HG02981 (cell line): ENCODE measurements around the gene AGBL1.
"Not testable (repeated sequence)": the region's sequence is repeated elsewhere in the genome, so short reads cannot be mapped to it uniquely, and the experiment has no call there.

ENCODE experiments used
- ATAC-seq: cut with Tn5 transposase; IDR thresholded peaks from one replicate; pipeline ENCODE4 v1.9.1; 2021; ENCODE audit warnings: mild to moderate bottlenecking, moderate library complexity; ENCODE audit not compliant: unreplicated experiment

Gene AGBL1

DNA sequence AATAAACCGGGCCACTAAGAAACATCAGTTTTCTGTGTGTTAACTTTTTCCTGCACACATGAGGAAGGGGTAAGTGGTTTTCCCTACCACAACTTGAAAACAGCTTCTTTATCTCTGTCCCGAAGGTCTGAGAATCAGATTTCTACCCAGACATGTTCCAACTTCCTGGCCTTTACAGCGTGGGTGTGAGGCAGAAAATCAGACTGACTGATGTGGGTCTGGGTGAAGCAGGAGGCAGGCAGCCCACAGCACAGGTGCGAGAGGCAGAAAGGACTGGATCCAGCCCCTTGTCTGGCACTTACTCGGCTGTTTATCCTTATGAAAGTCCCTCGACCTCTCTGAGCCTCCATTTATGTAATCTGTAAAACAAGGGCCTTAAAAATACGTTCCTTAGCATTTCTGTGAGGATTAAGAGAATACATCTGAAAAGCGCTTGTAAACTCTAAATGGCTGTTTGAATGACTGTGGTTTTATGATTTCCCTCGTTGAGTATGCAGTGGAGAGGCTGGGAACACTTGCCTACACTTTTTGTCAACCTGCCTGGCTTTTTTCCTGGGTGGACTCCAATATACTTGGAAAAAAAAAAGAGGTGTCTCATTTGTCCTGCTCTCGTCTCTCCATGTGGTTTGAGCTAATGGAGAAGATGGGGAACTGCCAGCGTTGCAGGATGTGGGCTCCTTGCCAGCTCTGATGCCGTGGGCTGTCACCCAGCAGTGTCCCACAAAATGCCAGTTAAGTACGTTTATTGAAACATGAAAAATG lies 3.1 kb downstream of the AGBL1 start:
- no peak for ATAC-seq

DNA sequence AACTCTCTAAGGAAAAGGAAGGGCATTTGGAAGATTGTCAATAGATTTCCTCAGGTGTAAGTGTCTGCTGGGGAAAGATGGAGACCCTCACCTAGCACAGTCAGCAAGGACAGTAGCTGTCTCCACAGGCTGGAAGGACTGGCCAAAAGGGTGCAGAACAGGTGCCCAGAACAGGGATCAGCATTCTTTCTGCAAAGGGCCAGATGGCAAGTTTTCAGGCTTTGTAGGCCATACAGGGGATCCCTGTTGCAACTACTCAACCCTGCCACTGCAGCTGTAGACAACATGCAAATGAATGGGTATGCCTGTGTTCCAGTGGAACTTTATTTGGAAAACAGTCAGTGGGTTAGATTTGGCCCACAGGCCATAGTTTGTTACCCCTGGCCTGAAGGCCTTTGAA lies 8.1 kb downstream of the AGBL1 start:
- ATAC-seq = no peak

DNA sequence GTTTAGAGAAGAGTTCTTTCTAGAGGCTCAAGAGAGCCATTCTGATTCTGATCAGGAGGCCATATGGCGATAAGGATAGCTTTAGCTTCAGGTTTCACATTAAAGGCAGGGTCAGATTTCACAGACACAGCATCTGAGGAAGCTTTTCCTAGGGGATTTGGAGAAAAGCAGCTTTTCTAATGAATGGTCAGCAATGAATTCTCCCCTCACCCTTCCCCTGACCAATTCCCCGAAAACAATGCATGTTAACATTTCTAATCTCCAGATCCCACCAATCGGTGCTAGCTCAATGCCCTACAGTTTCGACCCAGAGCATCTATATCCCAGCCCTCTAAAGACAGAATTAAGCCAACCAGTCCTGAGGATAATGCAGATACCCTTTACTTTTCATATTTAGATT lies 9.8 kb downstream of the AGBL1 start:
- no peak for ATAC-seq

DNA sequence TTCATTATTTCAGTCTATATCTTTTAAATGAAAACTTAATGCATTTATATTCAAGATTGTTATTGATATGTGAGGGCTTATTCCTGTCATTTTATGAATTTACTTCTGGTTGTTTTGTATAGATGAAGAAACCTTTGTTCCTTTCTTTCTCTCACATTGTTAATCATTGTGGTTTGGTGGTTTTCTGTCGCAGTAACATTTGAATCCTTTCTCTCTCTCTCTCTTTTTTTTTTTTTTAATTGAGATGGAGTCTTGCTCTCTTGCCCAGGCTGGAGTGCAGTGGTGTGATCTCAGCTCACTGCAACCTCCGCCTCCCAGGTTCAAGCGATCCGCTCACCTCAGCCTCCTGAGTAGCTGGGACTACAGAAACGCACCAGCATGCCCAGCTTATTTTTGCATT lies 22.1 kb downstream of the AGBL1 start:
- ATAC-seq = no peak

DNA sequence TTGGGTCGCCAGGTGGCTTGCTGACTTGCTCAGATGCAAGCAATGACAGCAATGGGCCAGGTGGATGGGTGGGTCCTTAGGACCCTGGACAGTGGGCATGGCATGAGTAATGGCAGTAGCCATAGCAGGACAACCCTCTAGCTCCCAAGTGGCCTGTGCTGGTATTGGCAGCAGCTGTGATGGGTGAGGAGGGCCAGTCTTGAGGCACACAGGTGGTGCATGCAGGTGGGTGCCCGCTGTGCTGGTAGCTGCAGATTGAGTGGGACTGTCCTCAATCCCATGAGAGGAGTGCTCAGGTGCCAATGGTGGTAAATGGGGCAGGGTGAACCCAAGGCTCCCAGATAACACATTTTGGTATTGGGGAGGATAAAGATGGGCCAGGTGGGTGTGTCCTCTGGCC lies 24.2 kb downstream of the AGBL1 start:
- no peak for ATAC-seq

DNA sequence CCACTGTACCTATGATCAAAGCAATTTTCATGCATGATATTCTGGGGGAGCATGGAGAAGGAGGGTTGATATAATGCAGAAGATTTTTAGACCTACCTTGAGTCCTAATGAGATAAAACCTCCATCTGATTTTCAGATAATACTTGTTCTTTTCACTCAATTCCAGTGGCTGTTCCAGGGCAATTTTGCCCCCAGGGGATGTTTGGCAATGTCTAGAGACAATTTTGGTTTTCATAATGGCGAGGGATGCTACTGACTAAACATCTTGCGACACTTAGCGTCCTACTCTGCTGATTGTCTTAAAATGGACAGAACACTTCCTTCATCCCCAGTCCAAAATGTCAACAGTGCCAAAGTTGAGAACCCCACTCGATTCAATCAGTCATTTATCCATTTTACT lies 26.6 kb downstream of the AGBL1 start:
- ATAC-seq = no peak

DNA sequence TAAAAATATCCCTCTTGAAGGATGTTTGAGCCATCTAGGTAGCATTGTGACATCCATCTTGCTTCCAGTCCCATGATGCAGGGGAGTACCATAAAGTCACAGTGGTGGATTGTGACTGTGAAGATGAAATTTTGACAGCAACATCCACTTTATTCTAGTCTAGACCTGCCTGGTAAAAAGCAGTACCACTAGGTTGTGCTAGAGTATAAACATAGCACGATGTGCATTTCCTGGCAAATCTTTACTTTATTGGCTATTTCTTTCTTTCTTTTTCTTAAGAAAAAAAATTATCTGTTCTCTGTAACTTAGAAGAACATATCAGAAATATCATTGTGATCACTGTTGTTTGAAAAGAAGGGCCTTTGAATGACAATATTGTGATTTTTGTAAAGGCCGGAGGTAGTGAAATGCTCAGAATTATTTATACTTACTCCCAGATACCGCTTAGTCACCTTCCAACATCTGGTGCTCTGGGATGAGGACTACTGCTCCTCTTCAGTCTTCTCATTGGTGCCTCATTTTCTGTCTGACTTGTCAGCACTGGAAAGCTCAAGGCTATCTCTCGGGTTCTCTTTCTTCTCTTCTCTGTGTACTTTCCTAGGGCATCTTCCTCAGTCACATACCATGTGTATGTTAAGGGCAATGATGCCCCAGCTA lies 35.6 kb downstream of the AGBL1 start:
- ATAC-seq = no peak

DNA sequence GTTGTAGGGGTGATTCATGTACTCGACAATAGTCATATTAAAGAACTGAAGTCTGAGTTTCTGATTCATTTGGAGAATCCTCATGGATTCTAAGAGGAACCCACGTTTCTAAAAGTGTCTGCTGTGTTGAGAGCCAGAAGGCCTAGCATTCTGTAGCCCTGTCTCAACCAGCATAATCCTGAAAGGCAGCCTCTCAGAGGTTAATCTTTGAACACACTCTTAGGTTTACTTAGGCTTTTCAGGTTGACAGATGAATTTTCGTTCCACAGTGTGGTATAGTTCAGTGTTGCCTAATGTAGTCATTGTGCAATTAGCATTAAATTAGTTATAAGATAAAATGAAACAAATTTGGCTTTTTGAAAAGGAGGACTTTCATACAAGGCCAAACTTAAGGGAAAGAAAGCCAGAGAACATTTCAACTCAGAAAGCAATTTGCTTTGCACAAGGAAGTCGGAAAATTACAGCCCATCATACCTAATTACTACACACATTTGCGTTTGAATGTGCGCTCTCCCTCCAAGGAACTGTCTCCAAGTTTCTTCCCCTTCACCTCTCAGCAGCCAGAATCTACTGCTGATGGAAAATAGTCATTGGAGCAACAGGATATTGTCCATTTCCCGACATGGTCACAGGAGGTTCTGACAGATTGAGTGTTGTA lies 42.0 kb downstream of the AGBL1 start:
- ATAC-seq = no peak

DNA sequence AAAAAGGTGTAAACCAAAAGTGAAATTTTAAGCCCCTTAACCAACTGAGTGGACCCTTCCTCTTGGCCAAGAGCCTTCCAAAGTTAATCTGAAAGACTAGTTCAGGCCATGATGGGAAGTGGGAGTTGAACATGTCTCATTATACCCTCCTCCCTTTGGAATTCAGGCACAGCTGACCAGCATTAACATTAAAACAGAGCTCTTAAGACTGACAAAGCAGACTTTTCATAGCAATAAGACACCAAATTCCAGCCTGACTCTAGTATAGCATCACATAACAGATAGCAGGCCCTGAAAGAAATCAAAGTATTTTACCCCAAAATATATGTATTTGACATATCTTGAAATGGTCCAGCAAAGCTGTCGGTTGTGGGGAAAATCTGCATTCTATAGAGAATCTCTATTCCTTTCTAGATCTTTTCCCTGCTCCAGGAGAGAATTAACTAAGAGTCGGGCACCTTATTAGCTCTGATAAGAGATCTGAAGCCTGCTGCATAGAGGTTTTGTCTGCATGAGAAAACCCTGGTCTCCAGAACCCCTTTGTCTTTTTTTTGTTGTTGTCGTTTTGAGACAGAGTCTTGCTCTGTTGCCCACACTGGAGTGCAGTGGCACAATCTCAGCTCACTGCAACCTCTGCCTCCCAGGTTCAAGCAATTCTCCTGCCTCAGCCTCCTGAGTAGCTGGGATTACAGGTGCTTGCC lies 43.2 kb downstream of the AGBL1 start:
- not testable (repeated sequence) for ATAC-seq

DNA sequence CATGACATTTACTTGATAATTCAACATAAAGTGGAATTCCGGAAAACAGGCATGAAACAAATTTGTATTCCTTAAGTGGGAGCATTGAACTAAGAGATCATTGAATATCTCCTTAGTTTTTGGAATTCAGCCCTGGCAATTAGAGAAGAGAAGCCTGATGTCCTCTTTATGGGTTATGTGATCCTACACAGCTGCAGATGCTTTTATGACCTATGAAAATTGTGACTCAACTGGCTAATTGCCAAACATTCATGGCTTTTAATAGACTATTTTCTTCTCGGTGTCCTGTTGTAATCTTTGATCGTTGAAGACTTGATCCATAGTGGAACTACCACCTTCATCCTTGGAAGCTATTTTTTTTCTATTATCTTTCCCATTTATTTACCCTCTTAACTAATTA lies 46.1 kb downstream of the AGBL1 start:
- no peak for ATAC-seq

DNA sequence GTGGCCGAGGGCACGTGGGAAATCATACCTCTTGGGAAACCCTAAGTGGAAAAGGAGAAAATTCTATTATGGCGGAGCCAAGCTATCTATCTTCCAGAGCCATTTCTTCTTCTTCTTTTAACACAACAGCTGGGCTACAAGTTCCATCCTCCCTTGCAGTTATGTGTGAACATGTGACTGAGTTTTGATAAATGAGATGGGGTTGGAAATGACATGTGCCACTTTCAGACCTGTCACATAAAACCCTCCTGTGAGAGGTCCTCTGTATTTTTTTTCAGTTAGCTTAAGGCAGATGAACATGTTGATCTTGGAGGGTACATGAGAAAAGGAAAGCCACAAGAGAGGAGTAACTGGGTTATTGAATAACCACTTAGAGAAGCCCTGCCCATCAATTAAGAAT lies 47.9 kb downstream of the AGBL1 start:
- no peak for ATAC-seq

DNA sequence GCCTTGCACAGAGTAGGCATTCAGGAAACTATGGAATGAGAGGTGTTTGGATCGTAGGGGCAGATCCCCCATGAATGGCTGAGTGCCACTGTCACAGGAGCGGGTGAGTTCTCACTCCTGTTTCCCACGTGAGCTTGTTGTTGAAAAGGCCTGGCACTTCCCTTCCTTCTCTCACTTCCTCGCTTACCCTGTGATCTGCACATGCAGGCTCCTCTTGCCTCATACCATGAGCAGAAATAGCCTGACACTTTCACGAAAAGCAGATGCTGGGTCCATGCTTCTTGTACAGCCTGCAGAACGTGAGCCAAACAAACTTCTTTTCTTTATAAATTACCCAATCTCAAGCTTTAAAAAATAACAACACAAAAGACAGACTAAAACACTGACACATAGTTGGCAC lies 55.4 kb downstream of the AGBL1 start:
- ATAC-seq = no peak

DNA sequence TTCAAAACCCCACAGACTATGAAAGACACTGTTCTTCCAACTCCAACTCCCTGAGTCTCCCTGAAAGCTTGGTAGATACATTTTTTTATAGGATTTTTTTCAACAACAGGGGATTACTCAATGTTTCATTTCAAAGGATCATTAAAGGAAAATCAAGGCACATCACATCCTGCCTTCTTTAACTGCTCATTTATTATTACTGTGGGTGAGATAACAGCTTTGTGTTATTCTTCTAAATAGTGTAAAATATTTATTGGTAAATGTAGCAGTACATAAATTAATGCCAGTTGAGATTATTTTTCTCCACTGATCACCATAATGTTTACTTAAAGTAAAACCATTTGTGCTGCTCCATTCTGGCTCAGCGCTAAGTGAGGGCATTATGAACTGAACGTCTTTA lies 57.2 kb downstream of the AGBL1 start:
- ATAC-seq = no peak

DNA sequence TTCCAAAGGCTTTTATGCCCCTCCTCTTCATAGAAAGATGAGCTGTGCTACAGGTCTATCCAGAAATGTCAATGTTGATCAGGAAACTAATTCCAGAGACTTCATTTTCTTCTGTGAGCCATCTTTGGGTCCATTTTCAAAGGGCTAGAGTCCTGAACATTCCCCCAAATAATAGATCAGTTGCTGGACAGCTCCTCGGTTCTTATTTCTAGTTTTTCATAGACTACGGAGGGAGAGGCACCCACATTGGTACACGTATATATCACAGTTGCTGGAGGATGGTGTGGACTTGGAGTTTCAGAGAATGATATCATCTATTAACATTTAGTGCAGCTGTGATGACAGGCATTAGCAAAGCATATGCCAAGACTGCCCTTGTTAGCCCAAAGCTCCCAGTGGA lies 59.1 kb downstream of the AGBL1 start:
- ATAC-seq = no peak

DNA sequence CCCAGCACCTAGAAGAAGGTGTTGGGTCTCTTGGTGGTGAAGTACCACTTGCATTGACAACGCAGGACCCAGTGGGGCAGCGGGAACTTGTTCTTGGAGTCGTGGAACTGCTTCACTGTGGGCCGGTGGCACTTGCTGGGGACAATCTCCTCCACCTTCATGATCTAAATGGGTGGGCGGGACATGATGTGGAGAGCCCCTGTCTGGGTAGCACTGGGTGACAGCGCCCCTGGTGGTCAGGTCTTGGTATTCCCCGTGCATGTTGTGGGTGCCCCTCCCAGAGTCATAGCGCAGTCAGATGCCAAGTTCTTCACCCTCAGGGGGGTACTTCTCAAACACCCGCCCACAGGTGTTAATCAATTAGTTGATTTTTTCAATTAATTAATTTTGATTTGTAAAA lies 60.2 kb downstream of the AGBL1 start:
- no peak for ATAC-seq

DNA sequence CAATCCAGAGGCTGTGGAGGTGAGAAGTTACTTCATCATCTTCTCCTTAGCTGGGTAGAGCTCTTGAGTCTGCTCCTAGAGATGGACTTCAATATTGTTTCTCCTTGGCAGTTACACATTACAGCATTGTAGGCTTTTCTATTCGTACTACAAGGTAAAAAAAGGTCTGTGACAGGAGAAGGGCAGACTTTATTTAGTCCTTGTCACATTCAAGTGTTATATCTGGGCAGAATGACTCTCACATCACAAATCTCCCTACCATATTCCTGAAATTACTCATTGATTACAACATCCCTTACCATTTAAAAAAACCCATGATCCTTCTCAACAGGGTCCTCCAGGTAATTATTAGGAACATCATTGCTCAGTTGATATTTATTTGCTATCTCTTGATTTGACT lies 75.0 kb downstream of the AGBL1 start:
- no peak for ATAC-seq

DNA sequence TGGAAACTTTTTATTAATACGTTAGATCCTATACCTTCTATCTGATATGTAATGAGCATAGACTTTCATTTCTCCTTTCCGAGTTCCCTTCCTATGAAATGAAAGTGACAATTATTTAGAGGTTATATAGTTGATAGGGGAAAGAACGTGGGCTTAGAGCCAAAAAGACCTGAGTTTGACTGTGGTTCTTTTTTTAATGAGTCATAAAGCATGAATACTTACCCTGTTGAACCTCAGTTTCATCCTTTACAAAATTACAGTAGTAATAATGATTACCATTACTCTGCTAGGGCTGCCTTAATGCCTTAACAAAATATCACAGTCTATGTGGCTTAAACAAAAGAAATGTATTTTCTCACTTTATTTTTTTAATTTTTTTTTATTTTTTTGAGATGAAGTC lies 75.9 kb downstream of the AGBL1 start:
- no peak for ATAC-seq

DNA sequence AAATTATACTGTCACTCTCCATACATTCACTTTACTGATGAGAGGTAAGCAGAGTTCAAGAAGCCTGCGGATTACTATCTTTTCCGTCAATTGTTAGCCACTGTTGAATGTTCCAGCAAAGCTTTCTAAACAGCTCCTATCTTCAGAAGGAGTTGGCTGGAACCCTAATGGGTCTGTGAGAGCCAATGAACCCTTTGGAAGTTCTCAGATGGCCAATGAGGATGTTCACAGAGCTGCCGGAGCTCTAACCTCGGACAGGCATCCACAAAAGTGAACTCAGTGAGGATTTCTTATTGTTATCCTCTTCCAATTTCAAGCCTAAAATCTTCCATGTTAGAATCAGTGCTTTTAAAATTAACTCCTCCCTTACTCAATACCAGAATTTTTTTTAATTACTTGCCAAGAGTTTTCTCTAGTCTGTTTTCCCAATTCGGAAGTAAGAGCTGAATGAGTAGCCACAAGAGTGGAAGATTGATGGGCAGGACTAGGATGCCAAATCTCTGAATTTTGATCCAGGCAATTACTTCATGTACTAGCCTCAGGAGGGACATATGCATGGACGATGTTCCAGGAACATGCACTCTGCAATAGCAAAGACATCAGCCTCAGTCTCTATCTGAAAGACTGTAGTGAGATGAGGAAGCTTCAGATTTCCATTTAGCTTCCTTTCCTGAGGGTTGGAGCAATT lies 78.1 kb downstream of the AGBL1 start:
- ATAC-seq = no peak

DNA sequence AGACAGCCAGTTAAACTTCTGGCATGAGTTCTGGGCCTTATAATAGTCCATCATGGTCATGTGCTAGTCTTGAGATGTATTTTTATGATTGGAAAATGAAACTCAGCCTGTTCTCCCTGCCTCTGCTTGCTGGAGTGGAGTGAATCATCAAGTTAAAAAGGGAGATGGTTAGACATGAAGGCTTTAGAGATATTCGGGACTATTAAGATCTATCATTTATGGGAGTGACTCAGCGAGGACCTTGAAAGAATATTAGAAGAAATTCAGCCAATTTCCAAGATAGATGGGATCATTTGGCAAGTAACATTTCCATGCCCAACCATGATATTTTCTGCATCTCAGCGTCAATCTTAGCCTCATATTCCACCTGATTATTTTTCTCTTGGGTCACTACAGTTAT lies 79.8 kb downstream of the AGBL1 start:
- no peak for ATAC-seq

DNA sequence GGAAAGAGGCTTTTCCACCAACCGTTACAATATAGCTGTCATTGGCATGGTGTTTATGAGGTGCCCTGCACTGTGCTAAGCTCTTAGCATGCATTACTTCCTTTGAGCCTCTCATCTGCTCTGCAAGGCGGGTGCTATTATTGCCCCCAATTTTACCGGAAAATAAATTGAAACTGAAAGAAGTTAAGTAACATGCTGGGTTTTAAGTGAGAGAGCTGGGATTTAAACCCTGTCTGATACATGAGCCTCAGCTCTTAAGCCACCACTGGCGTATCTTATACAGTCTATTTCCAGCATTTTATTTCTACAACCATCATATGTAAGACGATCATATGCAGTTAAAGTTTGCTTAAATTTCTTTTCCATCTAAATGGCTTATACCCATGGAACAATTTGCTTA lies 81.6 kb downstream of the AGBL1 start:
- no peak for ATAC-seq

DNA sequence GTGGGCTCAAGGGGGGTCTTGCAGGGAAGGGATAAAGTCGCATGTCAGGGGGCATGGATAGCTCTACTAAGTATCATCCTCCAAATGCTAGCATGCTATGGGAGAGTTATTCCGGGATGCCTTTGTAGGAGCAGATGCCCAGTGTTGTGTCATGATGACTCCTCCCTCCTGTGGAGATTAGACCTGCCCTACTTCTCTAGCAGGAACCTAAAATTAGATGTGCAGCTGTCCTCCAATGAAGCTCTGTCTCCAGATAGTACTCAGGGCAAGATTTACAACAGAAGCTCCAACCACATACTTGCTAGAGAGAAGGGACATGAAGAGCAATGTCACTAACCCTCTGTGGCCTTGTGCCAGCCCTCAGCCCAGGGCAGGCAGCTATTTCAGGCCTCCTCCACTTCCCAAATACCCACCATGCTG lies 82.5 kb downstream of the AGBL1 start:
- no peak for ATAC-seq
